HG02840 (cell line): ENCODE results near the gene CLEC4F.

ENCODE experiments used
- ATAC-seq: cut with Tn5 transposase; IDR thresholded peaks from one replicate; pipeline ENCODE4 v1.9.1; 2021; ENCODE audit warnings: mild to moderate bottlenecking, moderate library complexity, moderate number of reproducible peaks; ENCODE audit not compliant: unreplicated experiment, low FRiP score

CLEC4F gene

GRCh38 chr2:70790136-70790828 is 30.1 kb downstream of the CLEC4F start, which contains the start of gene FIGLA:
TSS of gene FIGLA (minus strand) at chr2:70790643. CDS start at chr2:70790638, 5 bp downstream.
- ATAC-seq: no peak

GRCh38 chr2:70789304-70790135 is 30.9 kb downstream of the CLEC4F start:
- no peak for ATAC-seq

GRCh38 chr2:70785137-70785911 is 35.1 kb downstream of the CLEC4F start:
- ATAC-seq: no peak

- ATAC-seq: no peak
These were observed 36.1 kb downstream of the CLEC4F start for GRCh38 chr2:70784320-70784719.

- no peak for ATAC-seq
These were observed 40.4 kb downstream of the CLEC4F start for GRCh38 chr2:70779911-70780545.

GRCh38 chr2:70779491-70779890 is 40.9 kb downstream of the CLEC4F start:
- no peak for ATAC-seq

- ATAC-seq: no peak
These were observed 41.7 kb downstream of the CLEC4F start for GRCh38 chr2:70778676-70779075.

GRCh38 chr2:70777450-70777849 is 42.9 kb downstream of the CLEC4F start:
- ATAC-seq: no peak

- ATAC-seq: no peak
These were observed 44.1 kb downstream of the CLEC4F start for GRCh38 chr2:70776266-70776665.

GRCh38 chr2:70775141-70775540 is 45.3 kb downstream of the CLEC4F start:
- no peak for ATAC-seq

GRCh38 chr2:70772486-70773155 is 47.8 kb downstream of the CLEC4F start:
- no peak for ATAC-seq

- ATAC-seq: no peak
These were observed 49.0 kb downstream of the CLEC4F start for GRCh38 chr2:70771446-70771845.

- no peak for ATAC-seq
These were observed 50.9 kb downstream of the CLEC4F start for GRCh38 chr2:70769450-70769849.

GRCh38 chr2:70768590-70769085 is 51.8 kb downstream of the CLEC4F start:
- no peak for ATAC-seq

GRCh38 chr2:70767699-70768589 is 52.5 kb downstream of the CLEC4F start, which contains the start of gene ADD2:
TSS of gene ADD2 (minus strand) at chr2:70768200. CDS start at chr2:70706408, 61,792 bp downstream.
- ATAC-seq: no peak

GRCh38 chr2:70767079-70767698 is 53.2 kb downstream of the CLEC4F start:
- ATAC-seq: no peak

GRCh38 chr2:70766357-70767078 is 53.9 kb downstream of the CLEC4F start:
- ATAC-seq: no peak

GRCh38 chr2:70765507-70765906 is 54.9 kb downstream of the CLEC4F start:
- ATAC-seq: no peak
